IPS-20b (cell line): ENCODE data around the gene EYS.

Experiments
- H3K27ac ChIP-seq: one replicate; pipeline ENCODE4 v1.5.1; 2013; ENCODE audit warnings: low read length
- H3K27me3 ChIP-seq: 2 replicates; pipeline ENCODE4 v1.6.1; 2013; ENCODE audit warnings: mild to moderate bottlenecking, low read length, inconsistent platforms; ENCODE audit not compliant: insufficient read depth
- H3K36me3 ChIP-seq: 2 replicates; pipeline ENCODE4 v1.6.1; 2013; ENCODE audit warnings: low read depth, mild to moderate bottlenecking, inconsistent platforms, low read length, moderate library complexity; ENCODE audit not compliant: insufficient read depth
- H3K4me1 ChIP-seq: 2 replicates; pipeline ENCODE4 v1.6.1; 2013; ENCODE audit warnings: mild to moderate bottlenecking, control low read depth, inconsistent platforms, low read length, moderate library complexity; ENCODE audit not compliant: insufficient read depth
- H3K4me3 ChIP-seq: 2 replicates; pipeline ENCODE4 v1.5.1; 2013; ENCODE audit warnings: mild to moderate bottlenecking, low read length, inconsistent platforms
- H3K9ac ChIP-seq: 2 replicates; pipeline ENCODE4 v1.6.1; 2013; ENCODE audit warnings: low read depth, mild to moderate bottlenecking, inconsistent platforms, low read length, moderate library complexity
- H3K9me3 ChIP-seq: 2 replicates; pipeline ENCODE4 v1.6.1; 2013; ENCODE audit warnings: mild to moderate bottlenecking, low read depth, low read length, inconsistent platforms; ENCODE audit not compliant: insufficient read depth

The EYS gene

GRCh38 chr6:63675138-63675537, 2031.9 kb downstream of the EYS start:
- H3K27me3 ChIP-seq, result no peaks in the 10 kb centered on the region
- no peak overlapping the region for H3K4me3 ChIP-seq
- H3K27ac ChIP-seq, result no peak overlapping the region
- H3K4me1 ChIP-seq, result peaks cover 26% of the 10 kb centered on the region; the same call in 1 of the 2 replicates
- no peak overlapping the region for H3K9ac ChIP-seq
- peaks cover 7% of the 10 kb centered on the region for H3K36me3 ChIP-seq
- H3K9me3 ChIP-seq, result no peaks in the 10 kb centered on the region

- no peak overlapping the region for H3K27ac ChIP-seq
- H3K4me1 ChIP-seq, result peaks cover 26% of the 10 kb centered on the region; the same call in 1 of the 2 replicates
- H3K9me3 ChIP-seq, result no peaks in the 10 kb centered on the region
- no peaks in the 10 kb centered on the region for H3K27me3 ChIP-seq
- no peak overlapping the region for H3K9ac ChIP-seq
- H3K36me3 ChIP-seq, result 0 out of 2 replicates have a peak, but pooled peaks cover 2% of the 10 kb centered on the region
- peak overlapping the region; percentile 6; the same call in 1 of the 2 replicates for H3K4me3 ChIP-seq
Observed at GRCh38 chr6:63674635-63675034, 2032.4 kb downstream of the EYS start.

DNA sequence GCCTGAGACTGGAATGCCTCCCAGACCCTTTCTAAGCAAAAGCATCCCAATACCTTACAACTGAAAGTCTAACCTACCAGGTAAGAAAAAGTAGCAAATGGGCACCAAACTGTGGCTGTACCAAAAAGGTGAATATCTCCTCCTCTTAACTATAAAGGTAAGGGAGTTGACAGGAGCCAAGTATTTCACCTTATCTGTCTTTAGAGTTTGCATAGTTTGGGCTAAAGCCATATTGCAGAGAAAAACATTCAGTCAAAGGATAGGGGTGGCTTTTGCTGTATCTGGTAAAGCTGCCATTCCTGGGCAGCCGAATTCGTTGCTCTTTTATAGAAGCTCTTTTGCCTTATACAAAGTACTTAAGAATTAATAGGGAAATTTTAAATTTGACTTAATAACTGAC, 2033.3 kb downstream of the EYS start:
- Histone ChIP-seq H3K4me3 (no peak overlapping the region), H3K4me1 (peaks cover 26% of the 10 kb centered on the region; the same call in 1 of the 2 replicates), H3K9me3 (no peaks in the 10 kb centered on the region), H3K9ac (no peak overlapping the region), H3K27me3 (no peaks in the 10 kb centered on the region), H3K36me3 (no peaks in the 10 kb centered on the region), H3K27ac (no peak overlapping the region)

DNA sequence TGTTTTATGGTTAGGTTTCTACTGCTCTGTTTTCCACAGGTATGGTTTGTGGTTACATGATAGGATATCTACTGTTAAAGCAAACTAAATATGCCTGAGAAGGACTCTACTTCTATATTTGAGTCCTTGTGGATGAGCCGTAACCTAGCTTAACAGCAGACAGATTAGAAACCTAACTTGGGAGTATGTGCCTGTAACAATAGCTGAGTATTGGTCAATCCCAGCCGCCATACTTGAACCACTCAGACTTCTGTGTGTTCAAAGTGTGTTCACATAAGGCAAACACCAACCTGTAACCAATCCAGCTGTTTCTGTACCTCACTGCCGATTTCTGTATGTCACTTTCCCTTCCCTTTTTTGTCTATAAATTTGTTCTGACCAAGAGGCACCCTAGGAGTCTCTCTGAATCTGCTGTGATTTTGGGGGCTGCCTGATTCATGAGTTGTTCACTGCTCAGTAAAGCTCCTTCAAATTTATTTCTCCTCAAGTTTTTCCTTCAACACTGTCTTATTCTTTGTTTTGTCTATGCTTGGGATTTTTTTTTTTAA, 2034.4 kb downstream of the EYS start:
- Histone ChIP-seq H3K4me3 (no peak overlapping the region), H3K36me3 (no peaks in the 10 kb centered on the region), H3K9ac (no peak overlapping the region), H3K27ac (no peak overlapping the region), H3K27me3 (no peaks in the 10 kb centered on the region), H3K9me3 (no peaks in the 10 kb centered on the region), H3K4me1 (peaks cover 26% of the 10 kb centered on the region; the same call in 1 of the 2 replicates)

DNA sequence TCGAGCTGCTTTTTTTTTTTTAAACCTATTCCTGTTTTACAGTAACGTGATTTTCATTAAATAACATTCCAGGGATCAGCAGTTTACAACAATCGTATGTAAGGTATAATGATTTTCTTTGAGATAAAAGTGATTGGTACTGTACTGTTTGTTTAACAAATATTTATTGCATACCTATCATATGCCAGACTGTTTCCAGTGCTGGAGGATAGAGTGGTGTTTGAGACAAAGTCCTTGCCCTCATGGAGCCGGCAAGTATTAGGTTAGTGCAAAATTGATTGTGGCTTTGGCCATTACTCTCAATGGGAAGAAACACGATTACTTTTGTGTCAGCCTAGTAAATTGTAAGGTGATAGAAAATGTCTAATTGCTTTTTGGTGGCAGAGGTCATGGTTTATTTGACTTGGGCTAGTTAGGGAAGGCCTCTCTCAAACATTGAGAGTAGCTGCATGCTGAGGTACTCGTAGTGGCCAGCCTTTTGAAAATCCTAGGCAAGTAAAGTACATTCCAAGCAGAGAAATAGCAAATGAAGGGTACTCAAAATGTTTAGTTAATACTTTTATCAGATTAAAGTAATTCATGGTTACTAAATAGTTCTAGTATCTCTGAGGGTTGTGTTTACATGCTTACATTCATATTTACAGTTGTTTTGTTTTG, 2035.8 kb downstream of the EYS start:
- H3K27me3 ChIP-seq, result no peaks in the 10 kb centered on the region
- H3K9me3 ChIP-seq, result no peaks in the 10 kb centered on the region
- H3K27ac ChIP-seq, result no peak overlapping the region
- H3K4me1 ChIP-seq, result peaks cover 25% of the 10 kb centered on the region; the same call in 1 of the 2 replicates
- no peak overlapping the region for H3K4me3 ChIP-seq
- no peaks in the 10 kb centered on the region for H3K36me3 ChIP-seq
- H3K9ac ChIP-seq, result no peak overlapping the region
